Measurements from ENCODE around the gene PFDN1.

DNA sequence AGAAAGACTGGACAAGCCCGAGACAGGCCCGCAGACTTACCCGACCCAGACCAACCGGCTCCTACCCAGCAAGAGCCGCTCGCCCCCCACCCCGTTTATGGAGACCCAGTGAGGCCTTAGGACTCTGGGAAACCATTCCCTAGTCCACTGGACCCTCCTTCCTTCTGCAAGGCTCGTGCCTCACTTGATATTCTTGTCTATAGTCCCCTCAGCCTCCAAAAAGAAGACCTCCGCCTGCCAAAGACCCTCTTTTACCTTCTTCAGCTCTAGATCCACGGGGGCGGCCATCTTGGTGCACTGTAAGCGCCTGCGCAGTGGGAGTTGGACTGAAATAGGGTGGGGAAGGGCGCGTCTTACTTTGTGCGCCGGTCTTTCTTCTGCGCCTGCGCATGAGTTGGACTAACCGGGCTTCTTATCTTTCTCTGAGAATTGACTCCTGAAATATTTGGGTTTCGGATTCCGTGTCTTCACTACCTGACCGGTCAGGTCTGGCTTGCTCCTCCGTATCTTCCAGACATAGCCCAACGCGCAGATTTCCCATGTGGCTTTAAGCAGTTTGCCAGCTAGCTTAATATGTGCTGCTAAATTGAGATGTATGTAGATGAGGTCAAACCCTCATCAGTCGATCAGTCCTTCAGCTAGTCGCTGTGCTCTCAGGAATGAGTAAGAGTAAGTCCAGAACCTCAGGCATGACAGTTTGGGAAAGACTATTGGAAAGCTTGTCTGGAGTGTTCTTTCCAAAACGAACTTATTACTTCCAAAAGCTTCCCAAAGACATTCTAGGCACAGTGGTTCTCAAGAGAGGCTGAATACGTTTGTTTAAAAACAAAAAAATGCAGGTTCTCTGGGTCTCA is at the start of gene PFDN1:
- TF ChIP-seq, protein P1, sequence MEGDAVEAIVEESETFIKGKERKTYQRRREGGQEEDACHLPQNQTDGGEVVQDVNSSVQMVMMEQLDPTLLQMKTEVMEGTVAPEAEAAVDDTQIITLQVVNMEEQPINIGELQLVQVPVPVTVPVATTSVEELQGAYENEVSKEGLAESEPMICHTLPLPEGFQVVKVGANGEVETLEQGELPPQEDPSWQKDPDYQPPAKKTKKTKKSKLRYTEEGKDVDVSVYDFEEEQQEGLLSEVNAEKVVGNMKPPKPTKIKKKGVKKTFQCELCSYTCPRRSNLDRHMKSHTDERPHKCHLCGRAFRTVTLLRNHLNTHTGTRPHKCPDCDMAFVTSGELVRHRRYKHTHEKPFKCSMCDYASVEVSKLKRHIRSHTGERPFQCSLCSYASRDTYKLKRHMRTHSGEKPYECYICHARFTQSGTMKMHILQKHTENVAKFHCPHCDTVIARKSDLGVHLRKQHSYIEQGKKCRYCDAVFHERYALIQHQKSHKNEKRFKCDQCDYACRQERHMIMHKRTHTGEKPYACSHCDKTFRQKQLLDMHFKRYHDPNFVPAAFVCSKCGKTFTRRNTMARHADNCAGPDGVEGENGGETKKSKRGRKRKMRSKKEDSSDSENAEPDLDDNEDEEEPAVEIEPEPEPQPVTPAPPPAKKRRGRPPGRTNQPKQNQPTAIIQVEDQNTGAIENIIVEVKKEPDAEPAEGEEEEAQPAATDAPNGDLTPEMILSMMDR (conservative IDR thresholded peaks at IDR 0.05; ENCODE audit: low read depth, low read length): no peak
- no peak for TF ChIP-seq EZH2 (IDR thresholded peaks at IDR 0.05; ENCODE audit: borderline replicate concordance, low read depth, low read length, poor library complexity, severe bottlenecking)

Data from A673 (cell line).